ENCODE data around the gene PCDHGB2. TPM values are rescaled to one million over a fixed set of nuclear protein-coding genes. Genes with fewer than 3 reads are reported as not detected.
A peak's percentile ranks its signal among the peaks of the same experiment; 100 is the strongest.
"Not testable (repeated sequence)": the region's sequence is repeated elsewhere in the genome, so short reads cannot be mapped to it uniquely, and the experiment has no call there.

The PCDHGB2 gene
- total and polyA plus RNA-seq, 5 donors: 1.9 to 6.5 (median 4.2) TPM

DNA sequence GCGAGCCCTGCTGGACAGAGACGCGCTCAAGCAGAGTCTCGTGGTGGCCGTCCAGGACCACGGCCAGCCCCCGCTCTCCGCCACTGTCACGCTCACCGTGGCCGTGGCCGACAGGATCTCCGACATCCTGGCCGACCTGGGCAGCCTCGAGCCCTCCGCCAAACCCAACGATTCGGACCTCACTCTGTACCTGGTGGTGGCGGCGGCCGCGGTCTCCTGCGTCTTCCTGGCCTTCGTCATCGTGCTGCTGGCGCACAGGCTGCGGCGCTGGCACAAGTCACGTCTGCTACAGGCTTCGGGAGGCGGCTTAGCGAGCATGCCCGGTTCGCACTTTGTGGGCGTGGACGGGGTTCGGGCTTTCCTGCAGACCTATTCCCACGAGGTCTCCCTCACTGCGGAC lies 27.2 kb upstream of the PCDHGB2 start:
- not testable (repeated sequence) for H3K27ac ChIP-seq (ENCODE audit: low read length); H3K27me3 ChIP-seq (ENCODE audit: control insufficient read depth, insufficient read depth); H3K4me3 ChIP-seq (ENCODE audit: low read length); ATAC-seq; H3K4me1 ChIP-seq (ENCODE audit: control insufficient read depth, insufficient read depth, low read length); H3K9me3 ChIP-seq (ENCODE audit: control insufficient read depth, low read length); DNase-seq
- intact Hi-C loops (cut with DNase I): loop anchor here in 1 of 4 donors (10.0 kb wide), 1 partner anchor 222 kb away; no protein-coding TSS in a partner anchor
- 35% methylated on average over 39 of the region's 39 CpGs for WGBS

DNA sequence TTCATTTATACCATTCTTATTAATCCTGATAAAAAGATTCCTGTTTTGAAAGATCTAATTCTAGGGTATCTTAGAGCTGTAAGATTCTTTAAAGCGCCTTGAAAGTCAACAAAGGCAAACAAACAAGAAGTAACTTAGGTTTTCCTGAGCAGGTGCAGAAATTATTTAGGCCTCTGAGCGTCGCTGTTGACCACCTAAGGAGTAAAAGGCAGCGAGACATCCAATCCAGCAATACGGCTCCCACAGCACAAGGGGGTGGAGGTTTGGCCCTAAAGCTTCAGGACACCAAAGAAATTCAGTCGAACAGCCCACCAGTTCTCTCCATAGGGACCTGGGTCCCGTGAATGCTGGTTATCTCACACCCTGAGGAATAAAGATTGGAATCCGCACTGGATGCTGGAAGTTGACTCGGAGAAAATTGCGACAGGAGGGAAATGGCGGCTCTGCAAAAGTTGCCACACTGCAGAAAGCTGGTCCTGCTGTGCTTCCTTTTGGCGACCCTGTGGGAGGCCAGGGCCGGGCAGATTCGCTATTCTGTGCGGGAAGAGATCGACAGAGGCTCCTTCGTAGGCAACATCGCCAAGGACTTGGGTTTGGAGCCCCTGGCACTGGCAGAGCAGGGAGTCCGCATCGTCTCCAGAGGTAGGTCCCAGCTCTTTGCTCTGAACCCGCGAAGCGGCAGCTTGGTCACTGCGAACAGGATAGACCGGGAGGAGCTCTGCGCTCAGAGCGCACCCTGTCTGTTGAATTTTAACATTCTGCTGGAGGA lies 21.1 kb upstream of the PCDHGB2 start, which contains the start of gene PCDHGA2:
Gene PCDHGA2, plus strand, starts transcription at position 223 of the 769 bp plus-strand sequence.
- ATAC-seq (peak; percentile 72 to 76), DNase-seq (peak in 2 of 3 donors; percentile 59 to 66)
- Histone ChIP-seq H3K9me3 (ENCODE audit: control insufficient read depth, low read length) (peaks cover 7% of the 10 kb centered on the region), H3K4me1 (ENCODE audit: control insufficient read depth, insufficient read depth, low read length) (no peaks in the 10 kb centered on the region), H3K27me3 (ENCODE audit: control insufficient read depth, insufficient read depth) (no peaks in the 10 kb centered on the region), H3K27ac (ENCODE audit: low read length) (peak within 1 kb of the TSS; percentile 43), H3K4me3 (ENCODE audit: low read length) (peak within 1 kb of the TSS; percentile 61)
- intact Hi-C loops (cut with DNase I): loop anchor here in 1 of 4 donors (10.0 kb wide), 1 partner anchor 216 kb away; no protein-coding TSS in a partner anchor
- WGBS: 10% methylated on average over 27 of the region's 27 CpGs

DNA sequence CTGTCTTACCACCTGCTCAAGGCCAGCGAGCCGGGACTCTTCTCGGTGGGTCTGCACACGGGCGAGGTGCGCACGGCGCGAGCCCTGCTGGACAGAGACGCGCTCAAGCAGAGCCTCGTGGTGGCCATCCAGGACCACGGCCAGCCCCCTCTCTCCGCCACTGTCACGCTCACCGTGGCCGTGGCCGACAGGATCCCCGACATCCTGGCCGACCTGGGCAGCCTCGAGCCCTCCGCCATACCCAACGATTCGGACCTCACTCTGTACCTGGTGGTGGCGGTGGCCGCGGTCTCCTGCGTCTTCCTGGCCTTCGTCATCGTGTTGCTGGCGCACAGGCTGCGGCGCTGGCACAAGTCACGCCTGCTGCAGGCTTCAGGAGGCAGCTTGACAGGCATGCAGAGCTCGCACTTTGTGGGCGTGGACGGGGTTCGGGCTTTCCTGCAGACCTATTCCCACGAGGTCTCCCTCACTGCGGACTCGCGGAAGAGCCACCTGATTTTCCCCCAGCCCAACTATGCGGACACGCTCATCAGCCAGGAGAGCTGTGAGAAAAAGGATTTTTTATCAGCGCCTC lies 18.9 kb upstream of the PCDHGB2 start:
- intact Hi-C loops (cut with DNase I): loop anchor here in 2 of 4 donors (5.0 kb wide), 1 partner anchor 216 kb away; no protein-coding TSS in a partner anchor

DNA sequence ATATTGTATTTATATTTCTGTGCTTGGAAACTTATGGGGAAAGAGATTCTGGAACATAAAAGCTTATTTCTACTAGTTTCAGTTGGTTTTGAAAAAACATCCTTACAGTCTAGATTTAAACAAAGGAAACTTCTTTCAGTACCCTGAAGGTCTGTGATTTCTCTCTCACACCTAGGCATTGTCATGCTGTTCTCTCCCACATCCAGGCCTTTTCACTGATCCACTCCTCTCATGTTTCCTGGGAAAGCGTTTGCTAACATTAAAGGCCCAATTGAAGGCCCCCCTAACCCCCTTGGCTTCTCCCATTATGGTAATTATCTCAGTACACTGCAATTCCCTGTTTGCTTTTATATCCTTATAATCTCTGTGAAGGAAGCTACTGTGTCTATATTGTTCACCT lies 17.0 kb upstream of the PCDHGB2 start:
- WGBS: 18% methylated on average over 1 of the region's 1 CpG
- Histone ChIP-seq H3K27me3 (ENCODE audit: control insufficient read depth, insufficient read depth) (no peaks in the 10 kb centered on the region), H3K27ac (ENCODE audit: low read length) (no peak overlapping the region), H3K4me3 (ENCODE audit: low read length) (peak overlapping the region; percentile 4), H3K4me1 (ENCODE audit: control insufficient read depth, insufficient read depth, low read length) (no peaks in the 10 kb centered on the region), H3K9me3 (ENCODE audit: control insufficient read depth, low read length) (peaks cover 17% of the 10 kb centered on the region)
- ATAC-seq (no peak), DNase-seq (no peak)
- intact Hi-C loops (cut with DNase I): loop anchor here in 2 of 4 donors (5.0 kb wide), 1 partner anchor 215 kb away; no protein-coding TSS in a partner anchor

More for the DNA sequence above, 18.9 kb upstream of the PCDHGB2 start:
- not testable (repeated sequence) for ATAC-seq; H3K4me3 ChIP-seq (ENCODE audit: low read length); H3K27me3 ChIP-seq (ENCODE audit: control insufficient read depth, insufficient read depth); H3K4me1 ChIP-seq (ENCODE audit: control insufficient read depth, insufficient read depth, low read length); H3K27ac ChIP-seq (ENCODE audit: low read length); DNase-seq
- WGBS: 55% methylated on average over 45 of the region's 45 CpGs
- H3K9me3 ChIP-seq (ENCODE audit: control insufficient read depth, low read length): peaks cover 16% of the 10 kb centered on the region

DNA sequence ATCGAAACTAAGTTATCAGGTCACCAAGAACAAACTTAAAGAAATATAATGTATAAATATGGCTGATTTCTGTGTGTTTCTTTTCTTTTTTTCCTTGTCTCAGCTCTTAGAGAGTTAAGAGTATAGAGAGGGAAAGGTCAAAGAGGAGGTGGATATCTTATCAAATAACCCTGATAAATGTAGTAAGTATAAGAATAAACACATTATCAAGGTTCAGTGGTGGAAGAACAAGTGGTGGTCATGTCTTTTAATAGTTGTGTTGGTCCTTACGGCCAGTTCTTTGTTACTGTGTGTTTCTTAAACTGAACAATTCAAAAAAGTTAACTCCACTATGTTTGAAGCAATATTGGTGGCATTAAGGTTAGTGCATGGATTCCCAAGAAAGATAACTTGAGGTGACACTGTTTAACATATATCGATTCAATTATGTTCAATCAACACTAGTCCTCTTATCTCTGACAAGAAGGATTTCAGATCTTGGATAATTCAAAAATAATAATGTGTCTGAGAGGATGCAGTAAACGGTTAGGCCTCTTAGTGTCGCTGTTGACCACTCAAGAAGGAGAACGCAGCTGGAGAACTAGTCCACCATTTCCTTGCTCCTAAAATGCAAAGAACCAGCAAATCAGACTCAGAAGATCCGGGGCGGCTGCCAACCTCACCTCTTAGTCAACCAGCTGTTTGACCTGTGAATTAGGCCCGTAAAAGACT lies 16.4 kb upstream of the PCDHGB2 start, which contains the start of gene PCDHGA3:
Gene PCDHGA3, plus strand, starts transcription at position 588 of the 711 bp plus-strand sequence. CDS start 205 bp downstream, outside the sequence.
- peak; percentile 40 to 47 for ATAC-seq
- peaks cover 17% of the 10 kb centered on the region for H3K9me3 ChIP-seq (ENCODE audit: control insufficient read depth, low read length)
- no peaks in the 10 kb centered on the region for H3K4me1 ChIP-seq (ENCODE audit: control insufficient read depth, insufficient read depth, low read length)
- WGBS: 21% methylated on average over 9 of the region's 9 CpGs
- no peaks in the 10 kb centered on the region for H3K27me3 ChIP-seq (ENCODE audit: control insufficient read depth, insufficient read depth)
- no peak within 1 kb of the TSS for H3K27ac ChIP-seq (ENCODE audit: low read length)
- intact Hi-C loops (cut with DNase I): loop anchor here in 2 of 4 donors (5.0 kb wide), 1 partner anchor 214 kb away; no protein-coding TSS in a partner anchor
- no peak for DNase-seq
- H3K4me3 ChIP-seq (ENCODE audit: low read length): peak within 1 kb of the TSS; percentile 42

DNA sequence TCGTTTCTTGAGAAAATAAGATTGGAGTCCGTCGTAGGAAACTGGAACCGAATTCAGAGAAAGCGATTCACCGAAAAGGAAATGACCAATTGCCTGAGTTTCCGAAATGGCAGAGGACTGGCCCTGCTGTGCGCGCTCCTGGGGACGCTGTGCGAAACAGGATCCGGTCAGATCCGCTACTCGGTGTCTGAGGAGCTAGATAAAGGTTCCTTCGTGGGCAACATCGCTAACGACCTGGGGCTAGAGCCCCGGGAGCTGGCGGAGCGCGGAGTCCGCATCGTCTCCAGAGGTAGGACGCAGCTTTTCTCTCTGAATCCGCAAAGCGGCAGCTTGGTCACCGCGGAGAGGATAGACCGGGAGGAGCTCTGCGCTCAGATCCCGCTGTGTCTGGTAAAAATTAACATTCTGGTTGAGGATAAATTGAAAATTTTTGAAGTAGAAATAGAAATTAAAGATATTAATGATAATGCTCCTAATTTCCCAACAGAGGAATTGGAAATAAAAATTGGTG lies 15.8 kb upstream of the PCDHGB2 start:
- WGBS: 21% methylated on average over 31 of the region's 31 CpGs
- peaks cover 15% of the 10 kb centered on the region for H3K9me3 ChIP-seq (ENCODE audit: control insufficient read depth, low read length)
- peak; percentile 36 to 43 for ATAC-seq
- H3K4me3 ChIP-seq (ENCODE audit: low read length): peak overlapping the region; percentile 42
- DNase-seq: no peak
- intact Hi-C loops (cut with DNase I): loop anchor here in 2 of 4 donors (5.0 kb wide), 1 partner anchor 213 kb away; no protein-coding TSS in a partner anchor
- no peaks in the 10 kb centered on the region for H3K4me1 ChIP-seq (ENCODE audit: control insufficient read depth, insufficient read depth, low read length)
- no peaks in the 10 kb centered on the region for H3K27me3 ChIP-seq (ENCODE audit: control insufficient read depth, insufficient read depth)
- no peak overlapping the region for H3K27ac ChIP-seq (ENCODE audit: low read length)

DNA sequence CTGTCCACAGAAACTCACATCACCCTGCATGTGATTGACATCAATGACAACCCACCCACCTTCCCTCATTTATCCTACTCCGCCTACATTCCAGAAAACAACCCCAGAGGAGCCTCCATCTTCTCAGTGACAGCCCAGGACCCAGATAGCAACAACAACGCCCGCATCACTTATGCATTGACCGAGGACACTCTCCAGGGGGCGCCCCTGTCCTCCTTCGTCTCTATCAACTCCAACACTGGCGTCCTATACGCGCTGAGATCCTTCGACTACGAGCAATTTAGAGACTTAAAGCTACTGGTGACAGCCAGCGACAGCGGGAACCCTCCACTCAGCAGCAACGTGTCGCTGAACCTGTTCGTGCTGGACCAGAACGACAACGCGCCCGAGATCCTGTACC lies 14.5 kb upstream of the PCDHGB2 start:
- H3K9me3 ChIP-seq (ENCODE audit: control insufficient read depth, low read length): peaks cover 15% of the 10 kb centered on the region
- H3K4me1 ChIP-seq (ENCODE audit: control insufficient read depth, insufficient read depth, low read length): no peaks in the 10 kb centered on the region
- DNase-seq: no peak
- no peak overlapping the region for H3K27ac ChIP-seq (ENCODE audit: low read length)
- H3K27me3 ChIP-seq (ENCODE audit: control insufficient read depth, insufficient read depth): no peaks in the 10 kb centered on the region
- 31% methylated on average over 20 of the region's 20 CpGs for WGBS
- intact Hi-C loops (cut with DNase I): no loop called here
- H3K4me3 ChIP-seq (ENCODE audit: low read length): peak overlapping the region; percentile 28
- no peak for ATAC-seq

DNA sequence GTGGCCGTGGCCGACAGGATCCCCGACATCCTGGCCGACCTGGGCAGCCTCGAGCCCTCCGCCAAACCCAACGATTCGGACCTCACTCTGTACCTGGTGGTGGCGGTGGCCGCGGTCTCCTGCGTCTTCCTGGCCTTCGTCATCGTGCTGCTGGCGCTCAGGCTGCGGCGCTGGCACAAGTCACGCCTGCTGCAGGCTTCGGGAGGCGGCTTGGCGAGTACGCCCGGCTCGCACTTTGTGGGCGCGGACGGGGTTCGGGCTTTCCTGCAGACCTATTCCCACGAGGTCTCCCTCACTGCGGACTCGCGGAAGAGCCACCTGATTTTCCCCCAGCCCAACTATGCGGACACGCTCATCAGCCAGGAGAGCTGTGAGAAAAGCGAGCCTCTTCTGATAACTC lies 13.8 kb upstream of the PCDHGB2 start:
- DNase-seq; ATAC-seq; H3K27ac ChIP-seq (ENCODE audit: low read length); H3K27me3 ChIP-seq (ENCODE audit: control insufficient read depth, insufficient read depth); H3K4me1 ChIP-seq (ENCODE audit: control insufficient read depth, insufficient read depth, low read length); H3K4me3 ChIP-seq (ENCODE audit: low read length); intact Hi-C loops (cut with DNase I): not testable (repeated sequence)
- WGBS: 41% methylated on average over 24 of the region's 35 CpGs
- H3K9me3 ChIP-seq (ENCODE audit: control insufficient read depth, low read length): peaks cover 15% of the 10 kb centered on the region

DNA sequence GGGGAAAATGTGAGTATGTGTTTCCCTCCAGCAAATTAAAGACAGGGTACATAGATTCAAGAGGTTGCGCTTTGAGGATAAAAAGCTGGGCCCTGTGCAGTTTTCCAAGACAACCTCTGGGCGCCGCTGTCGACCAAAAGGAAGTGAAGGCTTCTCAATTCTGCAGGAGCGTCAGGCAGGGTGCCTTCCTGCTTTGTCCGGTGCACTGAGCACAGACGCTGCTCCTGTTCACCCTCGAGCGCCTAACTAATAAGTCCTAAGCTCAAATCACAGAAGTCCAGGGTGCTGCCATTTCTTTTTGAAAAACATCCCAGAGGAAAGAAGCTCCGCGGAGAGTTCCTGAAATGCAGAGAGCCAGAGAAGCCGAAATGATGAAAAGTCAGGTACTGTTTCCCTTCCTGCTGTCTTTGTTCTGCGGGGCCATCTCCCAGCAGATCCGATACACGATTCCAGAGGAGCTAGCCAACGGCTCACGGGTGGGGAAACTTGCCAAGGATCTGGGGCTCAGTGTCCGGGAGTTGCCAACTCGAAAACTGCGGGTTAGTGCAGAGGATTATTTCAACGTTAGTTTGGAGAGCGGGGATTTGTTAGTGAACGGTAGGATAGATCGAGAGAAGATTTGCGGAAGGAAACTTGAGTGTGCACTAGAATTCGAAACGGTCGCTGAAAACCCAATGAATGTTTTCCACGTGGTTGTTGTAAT lies 9.7 kb upstream of the PCDHGB2 start, which contains the start of gene PCDHGB1:
Gene PCDHGB1, plus strand, starts transcription at position 183 of the 703 bp plus-strand sequence. Its CDS starts 162 bp downstream, at position 345.
- intact Hi-C loops (cut with DNase I): no loop called here
- peak within 1 kb of the TSS; percentile 45 for H3K4me3 ChIP-seq (ENCODE audit: low read length)
- DNase-seq (peak in 2 of 3 donors; percentile 65 to 71), ATAC-seq (peak; percentile 44 to 60)
- no peaks in the 10 kb centered on the region for H3K27me3 ChIP-seq (ENCODE audit: control insufficient read depth, insufficient read depth)
- peaks cover 13% of the 10 kb centered on the region for H3K9me3 ChIP-seq (ENCODE audit: control insufficient read depth, low read length)
- WGBS: 20% methylated on average over 29 of the region's 29 CpGs
- no peak within 1 kb of the TSS for H3K27ac ChIP-seq (ENCODE audit: low read length)
- no peaks in the 10 kb centered on the region for H3K4me1 ChIP-seq (ENCODE audit: control insufficient read depth, insufficient read depth, low read length)

DNA sequence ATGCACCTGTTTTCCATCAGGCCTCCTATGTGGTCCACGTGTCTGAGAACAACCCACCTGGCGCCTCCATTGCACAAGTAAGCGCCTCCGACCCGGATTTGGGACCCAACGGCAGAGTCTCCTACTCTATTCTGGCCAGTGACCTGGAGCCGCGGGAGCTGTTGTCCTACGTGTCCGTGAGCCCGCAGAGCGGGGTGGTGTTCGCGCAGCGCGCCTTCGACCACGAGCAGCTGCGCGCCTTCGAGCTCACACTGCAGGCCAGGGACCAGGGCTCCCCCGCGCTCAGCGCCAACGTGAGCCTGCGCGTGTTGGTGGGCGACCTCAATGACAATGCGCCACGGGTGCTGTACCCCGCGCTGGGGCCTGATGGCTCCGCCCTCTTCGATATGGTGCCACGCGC lies 8.2 kb upstream of the PCDHGB2 start:
- H3K27me3 ChIP-seq (ENCODE audit: control insufficient read depth, insufficient read depth): no peaks in the 10 kb centered on the region
- no peak for ATAC-seq
- H3K4me1 ChIP-seq (ENCODE audit: control insufficient read depth, insufficient read depth, low read length): no peaks in the 10 kb centered on the region
- H3K27ac ChIP-seq (ENCODE audit: low read length): no peak overlapping the region
- 24% methylated on average over 34 of the region's 36 CpGs for WGBS
- H3K9me3 ChIP-seq (ENCODE audit: control insufficient read depth, low read length): peaks cover 7% of the 10 kb centered on the region
- H3K4me3 ChIP-seq (ENCODE audit: low read length): no peak overlapping the region
- intact Hi-C loops (cut with DNase I): no loop called here
- DNase-seq: no peak

Measured in right cardiac atrium (tissue), 5 donors.